ENCODE data around the gene SGCG.

DNA sequence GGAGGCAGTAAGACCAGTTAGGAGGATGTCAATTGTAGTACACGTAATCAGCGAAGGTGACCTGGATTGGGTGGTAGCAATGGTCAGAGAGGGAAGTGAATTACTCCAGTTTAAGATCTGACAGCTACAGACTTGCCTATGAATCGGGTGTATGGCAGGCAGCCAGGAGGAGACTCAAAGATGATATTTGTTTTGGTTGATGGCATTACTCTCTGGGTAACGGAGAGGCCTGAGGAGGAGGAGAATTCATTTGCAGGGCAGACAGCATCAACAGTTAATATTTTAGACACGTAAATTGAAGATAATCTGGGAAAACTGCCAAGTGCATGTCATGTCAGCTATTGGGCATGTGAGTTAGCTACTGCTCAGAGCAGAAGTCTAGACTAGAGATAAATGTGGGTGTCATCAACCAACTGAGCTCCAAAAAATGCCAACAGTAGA, 109.2 kb downstream of the SGCG start:
- TF ChIP-seq, protein P1, sequence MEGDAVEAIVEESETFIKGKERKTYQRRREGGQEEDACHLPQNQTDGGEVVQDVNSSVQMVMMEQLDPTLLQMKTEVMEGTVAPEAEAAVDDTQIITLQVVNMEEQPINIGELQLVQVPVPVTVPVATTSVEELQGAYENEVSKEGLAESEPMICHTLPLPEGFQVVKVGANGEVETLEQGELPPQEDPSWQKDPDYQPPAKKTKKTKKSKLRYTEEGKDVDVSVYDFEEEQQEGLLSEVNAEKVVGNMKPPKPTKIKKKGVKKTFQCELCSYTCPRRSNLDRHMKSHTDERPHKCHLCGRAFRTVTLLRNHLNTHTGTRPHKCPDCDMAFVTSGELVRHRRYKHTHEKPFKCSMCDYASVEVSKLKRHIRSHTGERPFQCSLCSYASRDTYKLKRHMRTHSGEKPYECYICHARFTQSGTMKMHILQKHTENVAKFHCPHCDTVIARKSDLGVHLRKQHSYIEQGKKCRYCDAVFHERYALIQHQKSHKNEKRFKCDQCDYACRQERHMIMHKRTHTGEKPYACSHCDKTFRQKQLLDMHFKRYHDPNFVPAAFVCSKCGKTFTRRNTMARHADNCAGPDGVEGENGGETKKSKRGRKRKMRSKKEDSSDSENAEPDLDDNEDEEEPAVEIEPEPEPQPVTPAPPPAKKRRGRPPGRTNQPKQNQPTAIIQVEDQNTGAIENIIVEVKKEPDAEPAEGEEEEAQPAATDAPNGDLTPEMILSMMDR (IDR thresholded peaks at IDR 0.05) = no peak
- no peak for TF ChIP-seq POLR2A (IDR thresholded peaks at IDR 0.05)
